ENCODE measurements around the gene DNAJC7. TPM values are rescaled to one million over a fixed set of nuclear protein-coding genes. Genes with fewer than 3 reads are reported as not detected.

Gene DNAJC7
- total RNA-seq, 1 experiment from 2014 or later: 72.0 TPM

DNA sequence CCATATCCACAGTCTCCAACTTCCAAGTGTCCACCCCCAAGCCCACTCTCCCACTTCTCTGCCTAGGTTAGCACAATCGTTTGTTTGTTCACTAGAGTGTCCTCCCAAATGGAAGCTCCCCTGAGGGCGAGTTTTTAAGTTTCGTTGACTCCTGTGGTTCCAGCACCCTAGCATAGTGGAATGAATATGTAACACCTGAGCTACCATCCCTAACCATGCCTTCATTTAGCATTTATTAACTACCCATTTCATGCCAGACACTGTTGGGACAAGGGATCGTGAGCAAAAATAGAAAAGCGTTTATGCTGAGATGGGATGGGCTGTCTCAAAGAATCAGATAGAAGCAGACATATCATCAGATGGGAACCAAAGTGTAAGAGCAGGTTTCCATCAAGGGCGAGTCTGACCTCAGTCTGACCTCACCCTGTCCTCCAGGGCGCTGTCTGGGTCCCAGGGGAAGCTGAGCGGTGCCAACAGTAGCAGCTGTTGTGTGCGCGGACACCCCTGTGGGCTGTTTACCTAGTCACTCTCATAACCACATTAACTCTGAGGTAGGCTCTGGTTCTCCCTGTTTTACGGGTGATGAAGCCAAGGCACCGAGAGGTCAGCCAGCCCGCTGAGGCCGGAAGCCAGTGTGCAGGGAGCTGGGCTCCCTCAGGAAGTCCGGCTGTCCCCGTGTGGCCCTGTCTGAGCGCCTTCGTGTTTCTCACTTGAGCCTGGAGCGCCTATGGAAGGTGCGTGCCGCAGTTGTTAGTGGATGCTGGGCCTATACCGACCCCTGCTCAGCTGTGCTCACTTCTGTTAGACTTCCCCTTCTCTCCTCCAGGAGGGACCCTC is 44.5 kb downstream of the DNAJC7 start:
- ATAC-seq: peak; percentile 54
- no peaks in the 10 kb centered on the region for H3K36me3 ChIP-seq (ENCODE audit: control insufficient read depth, insufficient read depth, low read length)
- POLR2A ChIA-PET: interaction anchor here (0.6 to 1.0 kb wide), 2 partner anchors 9 to 30 kb away, joined by 3 to 4 read pairs; no protein-coding TSS in a partner anchor

DNA sequence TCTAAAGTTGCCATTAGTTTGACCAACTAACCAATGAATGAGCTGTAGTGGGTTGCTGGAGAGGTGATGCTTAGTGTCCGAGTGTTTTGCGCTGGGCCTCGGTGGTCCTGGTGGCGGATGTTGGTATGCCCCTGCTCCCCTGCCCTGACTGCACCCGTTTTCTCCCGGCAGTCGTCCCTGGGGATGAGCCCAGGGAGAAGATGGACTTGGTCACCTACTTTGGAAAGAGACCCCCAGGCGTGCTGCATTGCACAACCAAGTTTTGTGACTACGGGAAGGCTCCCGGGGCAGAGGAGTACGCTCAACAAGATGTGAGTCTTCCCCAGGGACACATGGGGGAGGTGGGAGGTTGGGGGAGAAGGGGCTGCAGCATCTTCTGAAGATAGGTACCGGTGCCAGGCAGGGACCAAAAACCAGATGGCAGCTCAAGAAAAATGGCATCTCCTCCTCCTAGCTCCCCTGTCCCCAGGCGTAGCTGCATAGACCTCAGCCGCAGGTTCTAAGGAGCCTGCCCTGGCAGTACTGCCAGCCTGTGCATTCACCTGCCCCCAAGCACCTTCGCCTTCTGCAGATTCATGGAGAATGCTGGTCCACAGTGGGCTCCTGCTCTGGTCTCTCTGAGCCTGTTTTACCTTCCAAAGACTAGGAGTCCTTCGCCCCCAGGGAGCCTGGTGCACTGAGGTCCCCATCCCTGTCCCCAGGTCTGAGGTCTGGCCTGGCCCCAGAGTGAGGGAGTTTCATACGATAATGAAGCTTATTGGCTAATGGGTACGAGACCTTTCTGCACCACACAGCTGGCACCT is 45.3 kb downstream of the DNAJC7 start:
- H3K27ac ChIP-seq (ENCODE audit: low read length): no peak overlapping the region
- CTCF ChIA-PET: interaction anchor here (0.7 to 1.3 kb wide), 2 partner anchors 8 to 107 kb away, joined by 3 to 8 read pairs; no protein-coding TSS in a partner anchor
- H3K27me3 ChIP-seq (ENCODE audit: control insufficient read depth, insufficient read depth, low read length): no peaks in the 10 kb centered on the region
- no peaks in the 10 kb centered on the region for H3K9me3 ChIP-seq (ENCODE audit: control insufficient read depth, insufficient read depth, low read depth, low read length)
- in situ Hi-C loops (cut with HindIII; ENCODE audit: low pct_unique_long_range_greater_than_20kb, low sequenced_read_pairs): no loop called here
- no peaks in the 10 kb centered on the region for H3K36me3 ChIP-seq (ENCODE audit: control insufficient read depth, insufficient read depth, low read length)
- TF ChIP-seq, protein P1, sequence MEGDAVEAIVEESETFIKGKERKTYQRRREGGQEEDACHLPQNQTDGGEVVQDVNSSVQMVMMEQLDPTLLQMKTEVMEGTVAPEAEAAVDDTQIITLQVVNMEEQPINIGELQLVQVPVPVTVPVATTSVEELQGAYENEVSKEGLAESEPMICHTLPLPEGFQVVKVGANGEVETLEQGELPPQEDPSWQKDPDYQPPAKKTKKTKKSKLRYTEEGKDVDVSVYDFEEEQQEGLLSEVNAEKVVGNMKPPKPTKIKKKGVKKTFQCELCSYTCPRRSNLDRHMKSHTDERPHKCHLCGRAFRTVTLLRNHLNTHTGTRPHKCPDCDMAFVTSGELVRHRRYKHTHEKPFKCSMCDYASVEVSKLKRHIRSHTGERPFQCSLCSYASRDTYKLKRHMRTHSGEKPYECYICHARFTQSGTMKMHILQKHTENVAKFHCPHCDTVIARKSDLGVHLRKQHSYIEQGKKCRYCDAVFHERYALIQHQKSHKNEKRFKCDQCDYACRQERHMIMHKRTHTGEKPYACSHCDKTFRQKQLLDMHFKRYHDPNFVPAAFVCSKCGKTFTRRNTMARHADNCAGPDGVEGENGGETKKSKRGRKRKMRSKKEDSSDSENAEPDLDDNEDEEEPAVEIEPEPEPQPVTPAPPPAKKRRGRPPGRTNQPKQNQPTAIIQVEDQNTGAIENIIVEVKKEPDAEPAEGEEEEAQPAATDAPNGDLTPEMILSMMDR (IDR thresholded peaks at IDR 0.05): no peak
- TF ChIP-seq SIN3A (IDR thresholded peaks at IDR 0.05; ENCODE audit: borderline replicate concordance, insufficient read depth, low read depth, low read length) (no peak), POLR2AphosphoS5 (IDR thresholded peaks at IDR 0.05; ENCODE audit: low read depth, low read length) (no peak), TCF7L2 (IDR thresholded peaks at IDR 0.05; ENCODE audit: low read depth, low read length) (no peak)
- TF ChIP-seq, protein P2, sequence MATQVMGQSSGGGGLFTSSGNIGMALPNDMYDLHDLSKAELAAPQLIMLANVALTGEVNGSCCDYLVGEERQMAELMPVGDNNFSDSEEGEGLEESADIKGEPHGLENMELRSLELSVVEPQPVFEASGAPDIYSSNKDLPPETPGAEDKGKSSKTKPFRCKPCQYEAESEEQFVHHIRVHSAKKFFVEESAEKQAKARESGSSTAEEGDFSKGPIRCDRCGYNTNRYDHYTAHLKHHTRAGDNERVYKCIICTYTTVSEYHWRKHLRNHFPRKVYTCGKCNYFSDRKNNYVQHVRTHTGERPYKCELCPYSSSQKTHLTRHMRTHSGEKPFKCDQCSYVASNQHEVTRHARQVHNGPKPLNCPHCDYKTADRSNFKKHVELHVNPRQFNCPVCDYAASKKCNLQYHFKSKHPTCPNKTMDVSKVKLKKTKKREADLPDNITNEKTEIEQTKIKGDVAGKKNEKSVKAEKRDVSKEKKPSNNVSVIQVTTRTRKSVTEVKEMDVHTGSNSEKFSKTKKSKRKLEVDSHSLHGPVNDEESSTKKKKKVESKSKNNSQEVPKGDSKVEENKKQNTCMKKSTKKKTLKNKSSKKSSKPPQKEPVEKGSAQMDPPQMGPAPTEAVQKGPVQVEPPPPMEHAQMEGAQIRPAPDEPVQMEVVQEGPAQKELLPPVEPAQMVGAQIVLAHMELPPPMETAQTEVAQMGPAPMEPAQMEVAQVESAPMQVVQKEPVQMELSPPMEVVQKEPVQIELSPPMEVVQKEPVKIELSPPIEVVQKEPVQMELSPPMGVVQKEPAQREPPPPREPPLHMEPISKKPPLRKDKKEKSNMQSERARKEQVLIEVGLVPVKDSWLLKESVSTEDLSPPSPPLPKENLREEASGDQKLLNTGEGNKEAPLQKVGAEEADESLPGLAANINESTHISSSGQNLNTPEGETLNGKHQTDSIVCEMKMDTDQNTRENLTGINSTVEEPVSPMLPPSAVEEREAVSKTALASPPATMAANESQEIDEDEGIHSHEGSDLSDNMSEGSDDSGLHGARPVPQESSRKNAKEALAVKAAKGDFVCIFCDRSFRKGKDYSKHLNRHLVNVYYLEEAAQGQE (IDR thresholded peaks at IDR 0.05; ENCODE audit: insufficient read depth in 1 of 2, low read depth in 2 of 2, low read length in 1 of 2): no peak
- POLR2A ChIA-PET: interaction anchor here (1.0 kb wide), 1 partner anchor 10 kb away, joined by 3 read pairs; no protein-coding TSS in a partner anchor
- no peak for ATAC-seq
- H3K4me1 ChIP-seq (ENCODE audit: control insufficient read depth, insufficient read depth, low read length): peaks cover 25% of the 10 kb centered on the region
- intact Hi-C loops (cut with micrococcal nuclease; ENCODE audit: unreplicated experiment): no loop called here
- no TSS peak for BruUV-seq (replicated peaks)
- no peak for DNase-seq (ENCODE audit: low read depth, low spot score)
- H3K4me3 ChIP-seq (ENCODE audit: low read depth in 2 of 2, low read length in 2 of 2): no peak overlapping the region

More for the DNA sequence above, 44.5 kb downstream of the DNAJC7 start:
- no peak for DNase-seq (ENCODE audit: low read depth, low spot score)
- intact Hi-C loops (cut with micrococcal nuclease; ENCODE audit: unreplicated experiment) (no loop called here), in situ Hi-C loops (cut with HindIII; ENCODE audit: low pct_unique_long_range_greater_than_20kb, low sequenced_read_pairs) (no loop called here)
- TF ChIP-seq POLR2AphosphoS5 (IDR thresholded peaks at IDR 0.05; ENCODE audit: low read depth, low read length) (peak; percentile 24; the same call in 1 of the 2 replicates), TCF7L2 (IDR thresholded peaks at IDR 0.05; ENCODE audit: low read depth, low read length) (no peak)
- CTCF ChIA-PET: interaction anchor here (0.7 to 1.3 kb wide), 2 partner anchors 9 to 106 kb away, joined by 3 to 8 read pairs; no protein-coding TSS in a partner anchor
- Histone ChIP-seq H3K9me3 (ENCODE audit: control insufficient read depth, insufficient read depth, low read depth, low read length) (no peaks in the 10 kb centered on the region), H3K27ac (ENCODE audit: low read length) (peak overlapping the region; percentile 29; the same call in 1 of the 2 replicates), H3K4me3 (ENCODE audit: low read depth in 2 of 2, low read length in 2 of 2) (no peak overlapping the region), H3K27me3 (ENCODE audit: control insufficient read depth, insufficient read depth, low read length) (no peaks in the 10 kb centered on the region), H3K4me1 (ENCODE audit: control insufficient read depth, insufficient read depth, low read length) (peaks cover 25% of the 10 kb centered on the region)
- no TSS peak for BruUV-seq (replicated peaks)
